Gastrocnemius medialis (tissue), 4 donors: Measurements from ENCODE around the gene MYO1E.

Experiments
- CTCF ChIP-seq, 5 experiments: fragments of 450-650 bp in 3 of 5; fragments of 200-600 bp in 2 of 5; sonication (generic) in 2 of 5; IDR thresholded peaks in 4 of 5; conservative IDR thresholded peaks in 1 of 5; 1 replicate in 4 of 5; 2 replicates in 1 of 5; pipeline ENCODE4 v1.5.1; 2016 to 2019; ENCODE audit warnings: antibody characterized with exemption in 5 of 5, mild to moderate bottlenecking in 3 of 5, moderate library complexity in 3 of 5
- POLR2A ChIP-seq, 2 donors: fragments of 450-650 bp; IDR thresholded peaks; one replicate each; pipeline ENCODE4 v1.6.1; 2017; ENCODE audit warnings: antibody characterized with exemption in 2 of 2, mild to moderate bottlenecking in 2 of 2, moderate library complexity in 2 of 2

- peak in 4 of 5 experiments; percentile 17 to 52 (median 47) for TF ChIP-seq CTCF (IDR thresholded peaks at IDR 0.05 in 4 of 5, conservative IDR thresholded peaks at IDR 0.05 in 1 of 5)
- TF ChIP-seq POLR2A (IDR thresholded peaks at IDR 0.05): no peak
Observed at GRCh38 chr15:59247364-59247763, 125.3 kb downstream of the MYO1E start.
